ENCODE measurements around the gene CSTF2.

Gene CSTF2

DNA sequence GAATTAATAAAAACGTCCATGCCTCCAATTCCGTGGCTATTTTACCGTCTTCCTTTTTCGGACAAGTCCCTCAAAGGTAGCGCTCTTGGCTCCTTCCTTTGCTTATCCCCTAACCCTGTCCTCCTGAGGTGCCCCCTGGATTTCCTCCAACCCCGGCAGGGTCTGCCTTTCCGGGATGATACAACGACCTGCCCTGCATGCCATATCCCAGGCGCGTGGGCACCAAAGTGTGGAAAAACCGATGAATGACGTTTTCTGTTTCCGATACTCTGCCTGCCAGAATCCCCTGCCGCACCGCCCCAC is 706 bp upstream of the CSTF2 start:
- TF ChIP-seq RAD21 (IDR thresholded peaks at IDR 0.05; ENCODE audit: low read depth) = no peak
- no peak for TF ChIP-seq EGR1 (IDR thresholded peaks at IDR 0.05)
- no peak for TF ChIP-seq TAF1 (IDR thresholded peaks at IDR 0.05; ENCODE audit: low read depth)
- TF ChIP-seq EP300 (IDR thresholded peaks at IDR 0.05; ENCODE audit: borderline replicate concordance) = no peak
- no peak for TF ChIP-seq REST (IDR thresholded peaks at IDR 0.05; ENCODE audit: low read depth)
- no peak for TF ChIP-seq ZBTB7A (IDR thresholded peaks at IDR 0.05; ENCODE audit: low read depth)
- no peak for TF ChIP-seq YY1 (IDR thresholded peaks at IDR 0.05; ENCODE audit: low read depth)
- TF ChIP-seq NFIC (IDR thresholded peaks at IDR 0.05) = no peak
- TF ChIP-seq, protein P1, sequence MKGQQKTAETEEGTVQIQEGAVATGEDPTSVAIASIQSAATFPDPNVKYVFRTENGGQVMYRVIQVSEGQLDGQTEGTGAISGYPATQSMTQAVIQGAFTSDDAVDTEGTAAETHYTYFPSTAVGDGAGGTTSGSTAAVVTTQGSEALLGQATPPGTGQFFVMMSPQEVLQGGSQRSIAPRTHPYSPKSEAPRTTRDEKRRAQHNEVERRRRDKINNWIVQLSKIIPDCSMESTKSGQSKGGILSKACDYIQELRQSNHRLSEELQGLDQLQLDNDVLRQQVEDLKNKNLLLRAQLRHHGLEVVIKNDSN (IDR thresholded peaks at IDR 0.05) = no peak
- TF ChIP-seq, protein P2, sequence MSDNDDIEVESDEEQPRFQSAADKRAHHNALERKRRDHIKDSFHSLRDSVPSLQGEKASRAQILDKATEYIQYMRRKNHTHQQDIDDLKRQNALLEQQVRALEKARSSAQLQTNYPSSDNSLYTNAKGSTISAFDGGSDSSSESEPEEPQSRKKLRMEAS (IDR thresholded peaks at IDR 0.05) = no peak
- TF ChIP-seq TEAD4 (IDR thresholded peaks at IDR 0.05) = no peak
- TF ChIP-seq CEBPB (IDR thresholded peaks at IDR 0.05) = no peak
- no peak for TF ChIP-seq CREB1 (IDR thresholded peaks at IDR 0.05; ENCODE audit: low read depth)
- TF ChIP-seq FOXM1 (IDR thresholded peaks at IDR 0.05; ENCODE audit: borderline replicate concordance, low read depth) = no peak
- no peak for TF ChIP-seq TCF12 (IDR thresholded peaks at IDR 0.05; ENCODE audit: low read depth)

DNA sequence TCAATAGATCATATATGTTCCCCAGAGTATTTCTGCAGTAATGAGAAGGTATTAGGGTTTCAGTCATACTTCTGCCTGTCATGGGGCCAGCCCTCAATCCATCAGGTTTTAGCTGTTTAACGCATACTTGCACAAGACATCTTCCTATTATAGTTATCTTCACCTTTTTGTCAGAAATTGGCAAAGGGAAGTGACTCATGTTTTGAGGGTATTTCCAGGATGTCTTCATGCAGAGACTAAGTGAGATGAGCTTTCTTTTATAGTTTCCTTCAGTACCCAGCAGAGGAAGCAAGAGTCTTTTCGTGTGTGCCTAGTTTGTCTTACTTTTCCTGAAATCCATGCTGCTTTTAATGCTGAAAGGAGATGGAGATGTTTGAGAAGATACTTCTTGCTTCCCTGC is 9.5 kb downstream of the CSTF2 start:
- TF ChIP-seq TAF1 (IDR thresholded peaks at IDR 0.05; ENCODE audit: low read depth) = no peak
- TF ChIP-seq EGR1 (IDR thresholded peaks at IDR 0.05) = no peak
- TF ChIP-seq TEAD4 (IDR thresholded peaks at IDR 0.05) = no peak
- no peak for TF ChIP-seq YY1 (IDR thresholded peaks at IDR 0.05; ENCODE audit: low read depth)
- no peak for TF ChIP-seq REST (IDR thresholded peaks at IDR 0.05; ENCODE audit: low read depth)
- no peak for TF ChIP-seq EP300 (IDR thresholded peaks at IDR 0.05; ENCODE audit: borderline replicate concordance)
- no peak for TF ChIP-seq TCF12 (IDR thresholded peaks at IDR 0.05; ENCODE audit: low read depth)
- TF ChIP-seq, protein P1 (IDR thresholded peaks at IDR 0.05) = no peak
- no peak for TF ChIP-seq CEBPB (IDR thresholded peaks at IDR 0.05)
- TF ChIP-seq NFIC (IDR thresholded peaks at IDR 0.05) = no peak
- TF ChIP-seq ZBTB7A (IDR thresholded peaks at IDR 0.05; ENCODE audit: low read depth) = no peak
- TF ChIP-seq RAD21 (IDR thresholded peaks at IDR 0.05; ENCODE audit: low read depth) = no peak
- no peak for TF ChIP-seq FOXM1 (IDR thresholded peaks at IDR 0.05; ENCODE audit: borderline replicate concordance, low read depth)
- no peak for TF ChIP-seq CREB1 (IDR thresholded peaks at IDR 0.05; ENCODE audit: low read depth)

GRCh38 chrX:100830143-100830542 is 10.0 kb downstream of the CSTF2 start:
- TF ChIP-seq ZBTB7A (IDR thresholded peaks at IDR 0.05; ENCODE audit: low read depth) (no peak), TAF1 (IDR thresholded peaks at IDR 0.05; ENCODE audit: low read depth) (no peak), TEAD4 (IDR thresholded peaks at IDR 0.05) (no peak), CREB1 (IDR thresholded peaks at IDR 0.05; ENCODE audit: low read depth) (no peak), YY1 (IDR thresholded peaks at IDR 0.05; ENCODE audit: low read depth) (no peak), EGR1 (IDR thresholded peaks at IDR 0.05) (no peak), CEBPB (IDR thresholded peaks at IDR 0.05) (no peak), FOXM1 (IDR thresholded peaks at IDR 0.05; ENCODE audit: borderline replicate concordance, low read depth) (no peak), RAD21 (IDR thresholded peaks at IDR 0.05; ENCODE audit: low read depth) (no peak)
- TF ChIP-seq, protein P2 (IDR thresholded peaks at IDR 0.05) = no peak

DNA sequence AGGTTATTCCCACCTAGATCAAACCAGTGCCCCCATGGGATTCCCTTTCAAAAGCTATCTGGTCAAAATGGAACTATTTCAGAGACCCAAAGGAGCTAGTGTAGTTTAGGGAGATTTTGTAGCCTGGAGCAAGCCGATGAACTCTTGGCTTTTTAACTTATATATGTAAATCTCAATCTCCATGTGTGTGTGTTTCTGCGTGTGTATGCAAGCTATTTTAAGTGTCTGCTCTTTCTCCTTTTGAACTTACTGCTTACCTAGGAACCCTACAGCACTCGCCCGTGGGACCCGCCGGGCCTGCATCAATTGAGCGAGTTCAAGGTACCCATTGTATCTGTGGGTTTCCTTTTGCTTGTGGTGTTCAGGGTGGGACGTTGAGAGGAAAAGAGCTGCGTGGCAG is 10.4 kb downstream of the CSTF2 start:
- TF ChIP-seq NFIC (IDR thresholded peaks at IDR 0.05) = no peak
- no peak for TF ChIP-seq FOXM1 (IDR thresholded peaks at IDR 0.05; ENCODE audit: borderline replicate concordance, low read depth)
- no peak for TF ChIP-seq CEBPB (IDR thresholded peaks at IDR 0.05)

DNA sequence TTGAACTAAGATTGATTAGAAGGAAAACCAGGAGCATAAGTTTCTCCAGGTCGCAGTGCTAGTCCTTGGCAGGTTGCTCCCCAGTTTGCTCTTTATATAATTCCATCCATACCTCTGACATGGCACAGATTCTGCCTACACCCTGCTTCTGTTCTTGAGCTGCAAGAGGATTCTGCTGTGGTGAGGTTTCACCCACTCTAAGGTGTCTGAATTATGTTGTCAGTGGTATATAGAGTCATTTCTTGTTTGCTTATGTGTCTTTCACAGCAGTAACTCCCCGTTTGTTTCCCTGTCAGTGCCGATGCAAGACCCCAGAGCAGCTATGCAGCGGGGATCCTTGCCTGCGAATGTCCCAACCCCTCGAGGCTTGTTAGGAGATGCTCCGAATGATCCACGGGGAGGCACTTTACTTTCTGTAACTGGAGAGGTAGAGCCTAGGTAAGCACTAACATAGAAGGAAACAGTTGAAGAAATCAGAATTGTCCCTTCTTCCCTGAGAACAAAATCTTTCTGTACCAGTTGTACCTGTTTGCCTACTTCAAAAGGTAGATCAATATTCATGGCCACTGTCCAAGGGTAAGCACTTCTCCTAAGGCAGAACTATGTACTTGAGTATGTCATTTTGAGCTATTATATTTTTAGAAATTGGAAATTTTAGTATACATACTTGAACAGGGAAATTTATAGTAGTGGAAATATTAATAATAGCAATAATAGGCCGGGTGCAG is 11.2 kb downstream of the CSTF2 start:
- TF ChIP-seq YY1 (IDR thresholded peaks at IDR 0.05; ENCODE audit: low read depth) = no peak
- TF ChIP-seq, protein P1 (IDR thresholded peaks at IDR 0.05) = no peak
- no peak for TF ChIP-seq RAD21 (IDR thresholded peaks at IDR 0.05; ENCODE audit: low read depth)
- TF ChIP-seq EGR1 (IDR thresholded peaks at IDR 0.05) = no peak
- no peak for TF ChIP-seq TEAD4 (IDR thresholded peaks at IDR 0.05)
- no peak for TF ChIP-seq REST (IDR thresholded peaks at IDR 0.05; ENCODE audit: low read depth)
- no peak for TF ChIP-seq NFIC (IDR thresholded peaks at IDR 0.05)
- TF ChIP-seq TCF12 (IDR thresholded peaks at IDR 0.05; ENCODE audit: low read depth) = no peak
- no peak for TF ChIP-seq TAF1 (IDR thresholded peaks at IDR 0.05; ENCODE audit: low read depth)

All from Ishikawa (cell line).